Measurements from ENCODE around the gene MYO16.
"Not testable (repeated sequence)": the region's sequence is repeated elsewhere in the genome, so short reads cannot be mapped to it uniquely, and the experiment has no call there.

Gene MYO16

DNA sequence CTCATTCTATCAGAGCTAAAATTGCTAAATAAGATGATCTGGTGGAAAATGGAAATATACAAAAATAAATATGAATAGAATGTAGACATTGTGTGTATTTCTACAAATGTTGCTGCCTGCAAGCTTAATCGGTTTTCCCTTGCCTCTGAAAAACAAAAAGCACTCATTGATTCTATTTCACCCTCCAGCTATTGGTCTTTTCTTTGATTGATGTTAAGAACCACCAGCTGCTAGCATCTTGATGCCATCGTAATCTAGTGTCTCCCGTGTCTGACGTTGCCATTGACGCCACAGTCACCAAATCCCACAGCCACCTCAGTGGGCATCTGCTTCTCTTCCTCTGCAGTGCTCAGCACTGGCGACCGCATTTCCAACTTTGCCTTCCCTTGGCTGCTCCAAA lies 461.8 kb downstream of the MYO16 start:
- DNase-seq: no peak

DNA sequence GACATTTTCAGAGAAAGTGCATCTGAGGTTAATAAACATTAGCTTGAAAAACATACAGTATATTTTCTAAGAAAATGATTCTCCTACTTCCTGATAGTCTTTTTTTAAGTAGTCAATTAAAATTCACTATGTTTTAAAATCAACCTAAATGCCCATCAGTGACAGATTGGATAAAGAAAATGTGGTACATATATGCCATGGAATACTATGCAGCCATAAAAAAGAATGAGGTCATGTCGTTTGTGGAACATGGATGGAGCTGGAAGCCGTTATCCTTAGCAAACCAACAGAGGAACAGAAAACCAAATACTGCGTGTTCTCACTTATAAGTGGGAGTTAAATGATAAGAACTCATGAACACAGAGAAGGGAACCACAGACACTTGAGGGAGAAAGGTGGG lies 462.8 kb downstream of the MYO16 start:
- not testable (repeated sequence) for DNase-seq

DNA sequence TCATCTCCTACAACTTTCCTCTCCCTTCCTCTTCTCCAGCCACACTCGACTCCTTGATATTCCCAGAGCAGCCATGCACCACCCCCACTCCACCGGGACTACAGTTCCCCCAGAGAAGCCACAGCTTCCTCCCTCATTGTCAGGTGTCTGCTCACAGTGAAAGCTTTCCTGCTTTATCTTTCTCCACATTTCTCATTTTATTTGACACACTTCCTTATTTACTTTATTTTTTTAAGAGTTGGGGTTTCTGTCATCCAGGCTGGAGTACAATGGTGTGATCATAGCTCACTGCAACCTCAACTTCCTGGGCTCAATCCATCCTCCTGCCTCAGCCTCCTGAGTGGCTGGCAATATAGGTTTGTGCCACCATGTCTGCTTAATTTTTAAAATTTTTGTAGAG lies 464.6 kb downstream of the MYO16 start:
- DNase-seq: no peak

DNA sequence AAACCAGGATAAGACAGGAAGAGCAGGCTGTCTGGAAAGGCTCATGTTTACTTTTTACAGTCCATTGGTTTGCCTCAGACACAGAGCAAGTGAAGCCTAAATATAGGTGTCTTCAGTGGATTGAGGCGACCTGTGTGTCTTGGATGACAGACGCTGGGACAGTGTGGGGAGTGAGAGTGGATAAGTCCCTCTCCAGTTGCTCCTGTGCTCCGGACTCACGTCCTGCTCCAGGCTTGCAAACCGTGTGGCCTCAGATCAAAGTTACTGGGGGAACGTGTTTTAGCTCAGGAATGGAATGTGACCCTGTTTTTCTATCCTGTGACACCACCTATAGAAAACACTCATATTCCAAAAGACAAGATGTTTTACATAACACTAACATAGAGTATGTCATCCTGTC lies 465.7 kb downstream of the MYO16 start:
- no peak for DNase-seq

DNA sequence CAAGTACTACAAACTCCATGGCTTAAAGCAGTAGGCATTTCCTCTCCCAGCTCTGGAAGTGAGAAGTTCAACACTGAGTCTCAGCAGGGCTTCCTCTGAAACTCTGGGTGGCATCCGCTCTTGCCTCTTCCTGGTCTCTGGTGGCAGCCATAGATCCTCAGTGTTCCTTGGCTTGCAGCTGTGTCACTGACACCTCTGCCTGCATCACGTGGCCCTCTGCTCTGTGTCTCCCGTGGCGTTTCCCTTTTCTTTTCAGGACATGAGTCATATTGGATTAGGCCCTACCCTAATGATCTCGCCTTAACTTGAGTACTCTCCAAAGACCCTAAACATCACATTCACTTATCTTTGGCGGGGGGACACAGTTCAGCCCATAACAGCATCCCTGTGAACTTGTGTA lies 466.7 kb downstream of the MYO16 start:
- DNase-seq: no peak

DNA sequence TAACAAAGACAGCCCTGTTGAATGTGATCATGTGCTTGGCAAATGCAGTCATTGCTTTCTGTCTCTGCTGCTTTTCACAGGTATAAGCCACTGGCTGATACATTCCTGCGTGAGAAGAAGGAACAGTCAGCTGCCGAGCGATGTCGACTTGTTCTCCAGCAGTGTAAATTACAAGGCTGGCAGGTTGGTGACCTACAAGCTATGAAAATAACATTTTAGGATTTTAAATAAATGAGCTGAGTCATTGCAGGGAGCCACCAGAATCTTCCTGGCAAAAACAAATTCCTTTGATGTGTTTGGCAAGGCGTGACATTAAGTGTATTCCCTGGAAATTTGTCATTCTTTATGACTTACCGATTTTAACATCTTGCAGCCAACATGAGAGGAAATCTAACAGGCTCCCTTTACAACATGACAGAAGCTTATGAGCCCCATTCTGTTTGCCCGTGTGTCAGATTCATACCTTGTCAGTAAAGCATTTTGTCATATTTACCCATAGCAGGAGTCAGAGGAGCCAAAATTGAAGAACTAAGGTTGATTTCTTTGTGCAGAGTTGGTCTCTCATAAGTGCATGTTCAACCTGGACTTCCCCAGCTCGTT lies 471.4 kb downstream of the MYO16 start:
- DNase-seq: no peak

DNA sequence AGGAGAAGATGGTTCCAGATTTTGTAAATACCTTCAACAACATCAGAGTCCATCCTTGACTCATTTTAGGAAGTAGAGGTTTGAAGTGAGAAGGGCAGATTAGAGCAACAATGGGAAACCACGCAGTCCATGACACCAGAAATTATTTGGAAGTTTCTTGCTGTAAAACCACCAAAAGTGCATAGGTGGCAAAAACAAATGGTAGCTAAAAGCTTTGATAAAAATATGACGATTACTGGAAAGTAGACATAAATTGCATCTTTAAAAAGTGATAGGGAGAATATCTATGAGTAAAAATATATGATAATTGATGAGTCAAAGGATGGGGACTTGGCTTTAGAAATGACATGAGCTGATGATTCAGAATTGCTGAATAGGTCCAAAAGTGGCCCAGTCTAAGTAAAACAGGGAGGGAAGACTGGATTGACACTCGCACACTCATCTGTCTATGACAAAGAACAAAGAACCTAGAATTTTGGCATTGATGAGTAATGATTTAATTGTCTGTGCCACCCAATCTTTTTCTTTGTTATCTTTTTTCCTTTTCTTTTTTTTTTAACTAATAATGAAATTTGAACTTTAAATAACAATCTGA lies 472.2 kb downstream of the MYO16 start:
- DNase-seq: no peak

DNA sequence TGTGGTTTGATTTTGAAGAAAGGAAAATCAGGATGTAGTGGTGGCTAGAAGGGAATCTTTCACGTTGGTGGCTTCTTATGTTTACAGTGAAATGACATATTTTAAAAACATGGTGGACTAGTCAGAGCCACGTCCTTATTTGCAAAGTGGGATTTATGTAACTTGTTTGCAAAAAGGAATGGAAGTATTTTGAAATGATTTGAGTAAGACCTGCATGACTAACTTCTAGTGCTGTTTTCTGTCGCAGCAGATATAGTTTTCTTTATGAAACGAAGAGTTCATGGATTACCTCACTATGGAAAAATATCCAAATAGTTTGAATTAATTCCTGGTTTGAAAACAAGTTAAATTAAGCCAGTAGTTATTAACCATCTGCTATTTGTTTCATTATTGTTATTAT lies 476.5 kb downstream of the MYO16 start:
- no peak for DNase-seq

DNA sequence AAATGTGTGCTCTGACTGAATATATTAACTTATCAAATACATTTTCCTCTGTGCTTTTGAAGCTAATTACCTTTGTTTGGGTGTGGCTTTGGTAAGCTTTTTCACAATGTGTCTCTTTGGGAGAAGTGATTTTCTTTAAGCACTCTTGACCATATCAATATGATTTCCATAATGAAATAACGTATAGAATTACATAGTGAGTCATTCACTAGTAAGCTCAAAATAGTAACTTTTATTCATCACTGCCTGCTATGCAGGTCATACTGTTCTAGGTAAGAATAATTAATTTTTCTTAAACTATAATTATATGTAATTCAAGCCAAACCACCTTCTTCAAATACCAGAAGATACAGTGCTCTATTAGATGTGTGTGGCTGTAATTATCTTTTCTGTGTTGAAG lies 480.7 kb downstream of the MYO16 start:
- DNase-seq: no peak

DNA sequence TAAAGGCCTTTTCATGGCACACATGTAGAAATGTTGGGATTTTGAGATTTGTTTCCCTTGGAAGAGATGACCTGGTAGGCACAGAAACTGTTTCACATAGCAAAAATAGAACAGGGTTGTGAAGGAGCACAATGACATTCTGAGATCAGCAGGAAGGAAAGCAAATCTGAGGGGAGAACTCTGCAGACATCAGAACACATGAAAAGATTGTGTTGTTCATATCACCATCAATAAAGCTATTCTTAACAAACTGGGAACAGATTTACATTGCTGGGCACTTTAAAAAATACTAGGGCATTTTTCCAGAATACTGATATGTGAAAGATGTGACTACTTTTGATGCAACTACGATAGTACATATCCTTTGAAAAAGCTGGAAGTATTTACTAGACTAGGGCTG lies 481.7 kb downstream of the MYO16 start:
- DNase-seq: no peak

DNA sequence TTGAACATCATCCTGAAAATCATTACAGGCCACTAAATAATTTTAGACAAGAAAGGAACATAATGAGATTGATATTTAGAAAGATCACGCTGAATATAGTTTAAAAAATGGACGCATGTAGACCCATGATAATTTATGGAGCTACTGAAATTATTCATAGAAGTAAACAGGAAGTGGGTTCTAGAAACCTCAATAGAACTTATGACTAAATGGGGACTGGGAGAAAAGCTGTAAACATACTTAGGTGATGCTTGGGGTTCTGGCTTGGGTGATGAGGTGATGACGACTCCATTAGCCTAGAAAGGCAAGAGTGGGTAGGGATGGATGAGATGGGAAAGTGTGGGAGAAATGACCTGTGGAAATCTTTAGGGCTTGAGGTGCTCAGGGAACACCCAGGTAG lies 484.0 kb downstream of the MYO16 start:
- no peak for DNase-seq

DNA sequence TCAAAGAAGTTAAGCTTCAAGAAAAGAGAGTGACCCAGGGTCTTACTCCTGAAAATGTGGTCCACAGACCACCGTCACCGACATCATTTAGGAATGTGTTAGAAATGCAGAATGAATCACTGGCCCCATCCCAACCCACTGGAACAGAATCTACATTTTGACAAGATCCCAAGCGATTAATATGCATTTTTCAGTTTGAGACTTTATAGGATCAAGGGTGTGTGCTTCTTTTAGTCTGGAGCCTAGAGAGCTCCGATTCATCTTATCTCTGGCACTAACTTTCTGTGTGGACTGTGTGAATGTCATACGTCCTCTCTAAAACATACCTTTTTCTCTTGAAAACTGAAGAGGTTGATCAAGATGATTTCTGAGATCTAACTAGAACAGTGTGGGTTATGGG lies 484.8 kb downstream of the MYO16 start:
- no peak for DNase-seq

DNA sequence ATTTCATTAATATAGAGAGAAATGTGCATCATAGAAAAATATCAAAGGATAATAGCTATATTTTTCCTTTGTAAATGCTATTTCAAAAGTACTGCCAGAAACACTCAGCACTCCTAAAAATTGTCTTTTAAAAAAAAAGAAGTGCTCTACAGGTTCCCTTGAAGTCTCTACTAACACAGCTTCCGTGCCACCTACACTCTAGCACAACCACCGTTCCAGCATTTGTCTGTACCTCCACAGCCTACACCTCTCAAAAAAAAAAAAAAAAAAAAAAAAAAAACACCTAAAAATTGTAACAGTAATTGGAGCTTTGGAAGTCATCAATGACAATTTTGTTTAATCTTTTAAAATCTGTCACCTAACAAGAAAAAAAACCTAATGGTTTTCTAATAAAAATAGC lies 485.6 kb downstream of the MYO16 start:
- no peak for DNase-seq

DNA sequence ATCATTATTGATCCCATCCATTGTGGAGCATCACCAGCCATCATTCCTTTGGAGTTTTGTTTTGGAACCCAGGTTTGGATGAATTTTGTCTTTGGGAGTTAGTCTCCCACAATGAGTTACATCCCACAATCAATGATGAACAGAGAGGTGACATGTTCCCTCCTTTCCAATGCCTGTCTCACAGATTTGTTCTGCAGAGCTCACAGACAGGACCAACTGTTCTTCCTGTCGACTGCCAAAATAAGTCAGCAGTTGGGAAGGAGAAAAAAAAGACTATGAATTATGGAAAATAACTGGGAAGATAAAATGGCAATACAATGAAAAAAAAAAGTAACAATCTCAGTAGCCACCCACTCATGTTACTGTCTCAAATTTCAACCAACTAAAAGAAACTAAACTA lies 489.1 kb downstream of the MYO16 start:
- no peak for DNase-seq

DNA sequence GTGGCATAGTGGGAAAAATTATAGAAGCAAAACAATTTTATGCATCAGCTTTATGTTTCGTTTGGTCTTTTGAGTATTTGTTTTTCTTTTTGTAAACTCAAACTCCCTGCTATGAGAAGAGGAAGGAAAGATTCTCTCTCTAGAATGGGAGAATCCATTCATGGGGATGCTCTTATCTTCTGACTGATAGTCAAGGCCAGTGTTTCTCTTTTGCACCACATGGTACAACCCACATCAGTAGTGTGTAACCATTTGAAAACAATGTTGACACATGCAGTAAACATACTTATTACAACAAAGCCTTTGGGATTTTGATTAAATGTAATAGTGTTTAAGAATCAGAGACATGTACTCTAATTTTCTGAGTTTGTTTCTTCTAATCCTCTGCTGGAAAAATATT lies 490.5 kb downstream of the MYO16 start:
- DNase-seq: no peak

DNA sequence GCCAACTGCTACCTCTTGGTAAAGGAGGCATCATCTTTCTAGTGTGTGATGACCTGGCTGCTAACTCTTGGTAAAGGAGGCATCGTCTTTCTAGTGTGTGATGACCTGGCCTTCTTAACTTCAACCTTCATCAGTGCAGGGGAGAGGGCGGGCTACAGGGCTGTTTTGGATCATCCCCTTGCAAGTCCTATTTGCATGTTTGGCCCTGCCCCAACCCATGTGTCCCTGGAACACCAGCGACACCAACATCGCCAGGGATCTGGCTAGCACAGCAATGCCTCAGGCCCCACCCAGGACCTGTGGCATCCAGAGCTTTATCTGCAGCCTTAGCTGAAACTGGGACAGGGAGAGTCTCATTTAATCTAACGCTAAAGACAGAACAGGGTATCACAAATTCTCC lies 492.4 kb downstream of the MYO16 start:
- DNase-seq: no peak

DNA sequence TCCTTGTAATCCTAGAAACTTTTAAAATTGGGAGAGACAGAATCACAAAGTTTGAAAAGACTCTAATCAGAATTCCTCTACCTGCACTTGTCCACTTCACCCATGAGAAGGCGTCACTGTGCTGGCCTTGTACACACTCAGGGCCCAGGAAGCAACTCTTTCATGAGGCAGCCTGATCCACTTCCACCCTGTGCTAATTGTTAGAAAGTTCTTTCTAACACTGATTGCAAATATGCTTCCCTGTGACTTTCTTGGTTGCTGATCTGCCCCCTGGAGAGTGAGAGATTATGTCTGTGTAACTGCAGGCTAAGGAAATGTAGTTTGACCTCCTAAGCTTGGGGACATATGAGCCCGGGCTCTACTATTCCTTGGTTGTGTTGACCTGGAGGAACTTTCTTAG lies 494.6 kb downstream of the MYO16 start:
- DNase-seq: no peak

DNA sequence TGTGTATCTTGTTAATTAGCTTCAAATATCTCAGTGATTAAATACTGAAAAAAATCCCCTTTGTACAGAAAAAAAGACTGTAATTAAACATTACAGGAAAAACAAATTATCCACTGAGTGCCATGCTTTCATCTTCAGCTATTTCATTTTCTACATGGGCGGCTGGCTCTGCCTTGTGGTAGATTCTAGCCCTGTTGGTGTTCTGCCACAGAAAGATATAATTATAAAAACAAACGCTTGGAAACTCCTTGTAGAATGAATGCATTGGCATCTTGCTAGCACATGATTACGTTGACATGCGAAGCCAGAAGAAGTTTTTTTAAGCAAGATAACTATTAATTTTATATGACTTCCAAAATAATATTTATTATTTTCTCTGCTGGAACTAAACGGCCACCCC lies 496.8 kb downstream of the MYO16 start:
- DNase-seq: no peak

DNA sequence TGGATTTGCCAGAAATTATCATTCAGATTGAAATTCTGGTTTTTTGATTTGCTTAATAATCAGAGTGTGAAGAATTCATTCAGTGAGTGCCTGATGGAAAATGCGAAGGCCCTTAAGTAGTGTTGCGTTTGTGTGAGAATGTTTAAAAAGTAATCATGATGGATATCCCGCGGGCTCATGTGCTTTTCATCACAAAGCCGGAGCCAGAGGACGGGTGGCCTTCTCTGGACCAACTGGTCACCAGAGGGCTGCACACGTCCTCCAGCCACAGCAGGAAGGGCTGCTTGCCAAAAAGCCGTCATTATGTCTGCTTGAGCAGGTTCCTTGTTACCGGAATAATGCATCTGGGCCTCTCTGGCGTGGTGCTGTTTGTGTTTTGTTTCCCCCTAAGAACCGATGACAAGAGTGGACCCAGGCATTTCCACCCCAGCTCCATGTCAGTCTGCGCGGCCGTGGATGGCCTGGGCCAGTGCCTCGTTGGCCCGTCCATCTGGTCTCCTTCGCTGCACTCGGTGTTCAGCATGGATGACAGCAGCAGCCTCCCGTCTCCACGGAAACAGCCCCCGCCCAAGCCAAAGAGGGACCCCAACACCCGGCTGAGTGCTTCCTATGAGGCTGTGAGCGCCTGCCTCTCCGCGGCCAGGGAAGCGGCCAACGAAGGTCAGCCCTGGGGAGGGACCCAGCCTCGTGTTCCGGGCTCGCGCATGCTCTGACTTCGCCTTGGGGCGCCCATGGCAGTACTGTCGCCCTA lies 497.7 kb downstream of the MYO16 start:
- no peak for DNase-seq

DNA sequence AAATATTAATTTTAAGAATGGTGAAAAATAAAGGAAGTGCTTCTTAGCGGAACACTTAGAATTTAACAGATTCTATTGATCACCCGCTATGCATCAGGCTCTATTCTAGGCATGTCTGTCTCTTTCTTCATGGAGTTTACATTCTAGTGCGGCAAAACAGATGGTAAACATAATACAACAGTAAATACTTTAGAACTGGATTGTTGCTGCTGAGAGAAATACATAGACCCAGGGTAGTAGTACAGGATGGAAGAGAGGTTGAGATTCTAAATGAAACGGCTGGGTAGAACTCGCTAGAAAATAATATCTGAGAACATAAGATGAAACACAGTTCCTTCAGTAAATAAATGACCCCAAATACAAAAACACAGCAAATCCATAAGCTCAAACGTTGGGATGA lies 498.7 kb downstream of the MYO16 start:
- no peak for DNase-seq

DNA sequence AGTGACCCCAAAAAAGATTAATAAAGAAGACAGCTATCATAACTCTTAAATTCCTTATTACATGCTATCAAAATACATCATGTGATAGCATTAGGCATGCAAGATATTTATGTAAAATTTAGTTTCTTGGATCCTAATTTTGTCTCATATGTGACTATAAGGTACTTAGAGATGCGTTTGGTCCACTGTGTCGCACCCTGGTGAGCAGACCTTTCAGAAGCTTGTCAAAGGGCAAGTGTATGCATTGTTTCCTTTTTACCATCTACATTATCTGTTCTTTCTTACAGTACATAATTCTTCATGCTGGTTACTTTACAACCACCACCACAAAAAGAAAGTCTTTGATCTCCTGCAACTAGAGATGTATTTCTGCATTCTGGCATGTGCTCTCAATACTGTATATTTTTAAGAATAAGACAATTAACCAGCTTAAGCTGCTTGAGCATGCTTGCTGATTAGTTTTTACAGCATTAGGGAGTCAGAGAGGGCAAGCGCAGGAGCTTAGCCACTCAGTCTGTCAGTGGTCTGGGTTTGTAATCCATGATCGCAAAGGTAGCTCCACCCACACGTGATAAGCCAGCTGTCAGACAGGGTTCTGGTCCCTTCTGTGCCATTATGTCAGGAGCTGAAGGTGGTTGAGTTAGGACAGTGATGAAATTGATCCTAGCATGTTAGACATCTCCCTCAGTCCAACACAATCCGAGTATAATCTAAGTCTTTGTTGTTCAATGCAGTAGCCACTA lies 500.9 kb downstream of the MYO16 start:
- no peak for DNase-seq

DNA sequence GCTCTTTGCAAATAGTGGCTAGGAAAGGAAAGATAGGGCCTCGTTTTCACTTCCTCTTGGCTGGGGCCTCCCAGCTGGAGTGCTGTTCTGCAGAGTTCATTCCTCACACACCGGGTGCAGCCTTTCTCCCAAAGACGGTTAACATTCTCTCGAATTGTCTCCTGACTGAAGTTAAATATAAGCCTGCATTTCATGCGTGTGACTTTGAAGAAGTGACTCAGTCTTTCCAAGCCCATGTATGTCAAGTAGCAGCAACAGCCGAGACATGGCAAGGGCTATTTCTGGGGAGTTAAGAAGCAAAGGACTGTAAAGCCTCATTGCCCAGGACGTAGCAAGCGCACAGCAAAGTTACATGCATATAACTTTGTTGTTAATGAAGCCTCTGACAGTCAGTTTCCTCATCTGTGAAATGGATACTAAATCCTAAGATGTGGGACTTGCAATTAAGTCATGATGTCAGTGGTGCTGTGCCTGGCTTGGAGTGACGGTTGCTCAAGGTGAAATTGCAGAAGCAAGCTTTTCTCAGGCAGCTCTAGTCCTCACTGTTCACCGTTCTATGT lies 502.4 kb downstream of the MYO16 start:
- DNase-seq: no peak

DNA sequence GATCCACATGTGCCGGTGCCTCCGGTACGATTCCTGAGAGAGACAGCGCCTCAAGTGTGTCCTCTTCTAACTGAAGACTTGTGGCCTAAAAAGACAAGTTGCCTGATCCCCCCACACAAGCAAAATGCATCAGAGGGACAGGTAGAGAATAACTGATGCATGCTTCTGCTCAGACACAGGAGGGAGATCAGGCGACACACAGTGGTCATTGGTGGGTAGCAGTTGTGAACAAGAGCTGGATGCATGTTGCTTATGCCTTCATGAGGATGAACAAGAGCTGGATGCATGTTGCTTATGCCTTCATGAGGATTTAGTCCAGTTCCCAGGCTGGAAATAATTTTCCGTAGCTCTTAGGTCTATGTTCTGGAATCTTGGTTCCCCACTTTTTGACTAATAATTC lies 505.6 kb downstream of the MYO16 start:
- no peak for DNase-seq

DNA sequence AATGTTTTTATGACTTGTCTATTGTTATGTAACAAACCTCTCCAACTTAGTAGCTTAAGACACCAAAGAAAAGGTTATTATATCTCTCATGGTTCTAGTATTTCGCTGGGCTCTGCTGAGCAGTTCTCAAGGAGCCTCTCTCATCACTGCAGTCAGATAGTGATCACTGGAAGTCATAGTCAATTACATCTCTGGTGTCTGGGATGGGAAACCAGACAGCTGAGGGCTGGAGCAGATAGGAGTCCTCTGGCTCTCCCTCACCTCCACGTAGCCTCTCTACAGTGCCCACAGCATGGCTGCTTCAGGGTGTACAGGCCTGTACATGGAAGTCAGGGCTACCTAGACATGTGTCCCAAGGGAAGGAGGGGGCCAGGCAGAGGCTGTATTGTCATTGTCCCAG lies 507.5 kb downstream of the MYO16 start:
- no peak for DNase-seq
